ENCODE results near the gene CCT2.

DNA sequence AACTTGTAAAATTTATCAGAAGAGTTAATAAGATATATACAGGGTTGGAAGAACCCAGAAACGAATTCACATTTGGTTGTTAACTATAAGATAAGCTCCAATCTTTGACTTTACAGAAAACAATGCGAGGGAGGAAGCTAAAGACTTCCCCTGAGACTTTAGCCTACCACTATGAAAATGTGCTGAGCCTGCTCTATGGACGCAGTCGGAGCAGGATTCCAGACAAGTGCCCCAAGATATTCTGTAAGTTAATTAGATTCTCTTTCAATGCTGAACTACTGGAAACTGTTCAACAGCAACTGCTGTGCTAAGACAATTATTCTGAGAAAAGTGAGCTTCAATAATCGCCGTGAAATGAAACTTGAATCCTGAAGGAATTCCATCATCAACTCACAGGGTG lies 33.8 kb downstream of the CCT2 start:
- TF ChIP-seq, protein P1, sequence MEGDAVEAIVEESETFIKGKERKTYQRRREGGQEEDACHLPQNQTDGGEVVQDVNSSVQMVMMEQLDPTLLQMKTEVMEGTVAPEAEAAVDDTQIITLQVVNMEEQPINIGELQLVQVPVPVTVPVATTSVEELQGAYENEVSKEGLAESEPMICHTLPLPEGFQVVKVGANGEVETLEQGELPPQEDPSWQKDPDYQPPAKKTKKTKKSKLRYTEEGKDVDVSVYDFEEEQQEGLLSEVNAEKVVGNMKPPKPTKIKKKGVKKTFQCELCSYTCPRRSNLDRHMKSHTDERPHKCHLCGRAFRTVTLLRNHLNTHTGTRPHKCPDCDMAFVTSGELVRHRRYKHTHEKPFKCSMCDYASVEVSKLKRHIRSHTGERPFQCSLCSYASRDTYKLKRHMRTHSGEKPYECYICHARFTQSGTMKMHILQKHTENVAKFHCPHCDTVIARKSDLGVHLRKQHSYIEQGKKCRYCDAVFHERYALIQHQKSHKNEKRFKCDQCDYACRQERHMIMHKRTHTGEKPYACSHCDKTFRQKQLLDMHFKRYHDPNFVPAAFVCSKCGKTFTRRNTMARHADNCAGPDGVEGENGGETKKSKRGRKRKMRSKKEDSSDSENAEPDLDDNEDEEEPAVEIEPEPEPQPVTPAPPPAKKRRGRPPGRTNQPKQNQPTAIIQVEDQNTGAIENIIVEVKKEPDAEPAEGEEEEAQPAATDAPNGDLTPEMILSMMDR (IDR thresholded peaks at IDR 0.05; ENCODE audit: poor library complexity) = no peak
- TF ChIP-seq EZH2phosphoT487 (IDR thresholded peaks at IDR 0.05; ENCODE audit: low read depth, severe bottlenecking, unreplicated experiment) (no peak), EZH2 (IDR thresholded peaks at IDR 0.05; ENCODE audit: borderline replicate concordance) (no peak)
